ENCODE results near the gene NCAPH2.

The NCAPH2 gene

DNA sequence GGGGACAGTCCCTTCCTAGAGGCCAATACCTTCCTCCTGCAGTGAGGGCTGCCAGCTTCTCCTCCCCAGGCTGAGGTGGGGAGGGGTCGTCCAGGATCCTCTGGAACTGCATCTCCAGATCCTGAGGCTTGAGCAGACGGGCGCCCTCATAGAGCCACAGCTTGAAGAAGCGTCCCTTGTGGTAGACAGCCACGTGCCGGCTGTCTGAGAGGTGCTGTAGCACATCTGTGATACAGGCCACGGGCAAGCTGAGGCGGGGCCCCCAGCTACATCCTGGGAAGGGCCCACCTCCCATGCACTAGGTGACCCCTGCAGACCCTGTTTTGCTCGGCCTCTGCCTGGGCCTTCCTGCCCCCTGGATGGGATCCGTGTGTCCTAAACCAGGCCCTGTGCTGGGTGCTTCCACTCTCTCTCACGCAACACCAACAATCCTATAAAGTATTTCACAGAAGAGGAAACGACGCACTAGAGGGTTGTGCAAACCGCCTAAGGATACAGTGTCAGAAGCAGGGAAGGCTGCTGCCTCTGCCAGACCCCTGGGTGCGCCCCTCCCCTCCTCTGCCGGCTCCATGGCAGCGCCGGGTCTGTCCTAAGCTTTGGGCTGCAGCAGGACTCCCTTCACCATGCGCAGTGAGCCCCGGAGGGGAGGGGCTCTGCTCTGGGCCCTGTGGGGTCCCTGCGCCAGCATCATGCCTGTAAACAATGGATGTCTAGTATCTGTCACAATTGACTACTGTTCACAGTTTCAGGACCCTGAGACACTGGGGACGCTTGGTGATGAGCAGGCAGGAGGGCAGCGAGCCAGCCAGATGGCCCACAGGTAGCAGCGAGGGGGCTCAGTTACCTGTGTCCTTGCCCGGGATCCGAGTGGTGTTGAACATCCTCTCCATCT is 65.7 kb downstream of the NCAPH2 start:
- no peak for TF ChIP-seq CTCF (IDR thresholded peaks at IDR 0.05; ENCODE audit: borderline replicate concordance, control extremely low read depth, extremely low read depth, insufficient read depth, missing control alignments)
- DNase-seq (ENCODE audit: low spot score), result no peak
- in situ Hi-C loops (cut with MboI; ENCODE audit: low sequenced_read_pairs, unreplicated experiment), result no loop called here

DNA sequence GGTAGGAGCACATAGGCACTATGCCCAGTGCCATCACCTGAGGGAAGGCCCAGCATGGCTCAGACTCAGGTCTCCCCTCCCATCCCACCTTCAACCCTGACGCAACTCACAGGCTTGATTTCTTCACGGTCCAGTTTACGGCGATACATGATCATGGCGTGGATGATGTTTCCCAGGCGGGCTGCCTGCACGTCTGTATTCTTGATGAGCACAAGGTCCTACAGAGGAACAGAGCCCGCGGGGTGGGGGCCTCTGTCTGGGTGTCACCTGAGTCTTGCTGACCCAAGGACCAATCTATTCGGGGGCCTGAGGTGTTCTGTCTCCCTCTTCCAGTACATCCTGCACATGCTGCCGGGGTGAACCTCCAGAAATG is 66.3 kb downstream of the NCAPH2 start:
- in situ Hi-C loops (cut with MboI; ENCODE audit: low sequenced_read_pairs, unreplicated experiment), result no loop called here
- TF ChIP-seq CTCF (IDR thresholded peaks at IDR 0.05; ENCODE audit: borderline replicate concordance, control extremely low read depth, extremely low read depth, insufficient read depth, missing control alignments), result no peak
- no peak for DNase-seq (ENCODE audit: low spot score)
